Type B pancreatic cell (in vitro differentiated cells): ENCODE data around the gene KLC3. TPM values are rescaled to one million over a fixed set of nuclear protein-coding genes. Genes with fewer than 3 reads are reported as not detected.

Source experiments
- DNase-seq: peaks from one replicate; pipeline ENCODE4 v3.0.0; 2021; ENCODE audit warnings: mixed read lengths; ENCODE audit not compliant: unreplicated experiment; ENCODE audit errors: extremely low spot score
- H3K27ac Mint-ChIP-seq: 2 replicates; pipeline ENCODE4 v1.8.0; 2021; ENCODE audit warnings: mild to moderate bottlenecking, mixed read lengths
- H3K27me3 Mint-ChIP-seq: 2 replicates; pipeline ENCODE4 v1.8.0; 2021; ENCODE audit warnings: mixed read lengths
- H3K36me3 Mint-ChIP-seq: 2 replicates; pipeline ENCODE4 v1.8.0; 2021; ENCODE audit warnings: mixed read lengths
- H3K4me1 Mint-ChIP-seq: one replicate; pipeline ENCODE4 v1.8.0; 2021; ENCODE audit warnings: mixed read lengths; ENCODE audit not compliant: unreplicated experiment
- H3K4me3 Mint-ChIP-seq: 2 replicates; pipeline ENCODE4 v1.8.0; 2021; ENCODE audit warnings: mild to moderate bottlenecking, mixed read lengths
- H3K9me3 Mint-ChIP-seq: 2 replicates; pipeline ENCODE4 v1.8.0; 2021; ENCODE audit warnings: mixed read lengths
- CTCF ChIP-seq: fragments of 200-600 bp; sonication (generic); conservative IDR thresholded peaks from 2 replicates; pipeline ENCODE4 v1.5.0; 2021; ENCODE audit warnings: antibody characterized with exemption, mild to moderate bottlenecking
- total RNA-seq: library from RNA; stranded (reverse); gene quantifications from 2 replicates; pipeline ENCODE4 v1.2.1, GENCODE V29; 2021; ENCODE audit warnings: low replicate concordance

Gene KLC3
- total RNA-seq, 1 donor from 2014 or later: 4.9 TPM

GRCh38 chr19:45354241-45354842 lies 13.8 kb downstream of the KLC3 start:
- H3K9me3 Mint-ChIP-seq: no peaks in the 10 kb centered on the region
- TF ChIP-seq CTCF: no peak
- DNase-seq: no peak
- H3K4me3 Mint-ChIP-seq: no peak overlapping the region
- H3K4me1 Mint-ChIP-seq: no peaks in the 10 kb centered on the region
- no peak overlapping the region for H3K27ac Mint-ChIP-seq
- H3K27me3 Mint-ChIP-seq: no peaks in the 10 kb centered on the region
- peaks cover 7% of the 10 kb centered on the region for H3K36me3 Mint-ChIP-seq

GRCh38 chr19:45355402-45355801 lies 14.9 kb downstream of the KLC3 start:
- TF ChIP-seq CTCF: no peak

GRCh38 chr19:45355910-45356309 lies 15.4 kb downstream of the KLC3 start:
- H3K9me3 Mint-ChIP-seq: no peaks in the 10 kb centered on the region
- peaks cover 5% of the 10 kb centered on the region for H3K36me3 Mint-ChIP-seq
- H3K27me3 Mint-ChIP-seq: no peaks in the 10 kb centered on the region
- no peak overlapping the region for H3K4me3 Mint-ChIP-seq
- H3K4me1 Mint-ChIP-seq: no peaks in the 10 kb centered on the region
- TF ChIP-seq CTCF: no peak
- DNase-seq: no peak
- H3K27ac Mint-ChIP-seq: no peak overlapping the region

More at GRCh38 chr19:45355402-45355801, 14.9 kb downstream of the KLC3 start:
- peaks cover 7% of the 10 kb centered on the region for H3K36me3 Mint-ChIP-seq
- no peak for DNase-seq
- H3K4me1 Mint-ChIP-seq: no peaks in the 10 kb centered on the region
- no peaks in the 10 kb centered on the region for H3K9me3 Mint-ChIP-seq
- no peaks in the 10 kb centered on the region for H3K27me3 Mint-ChIP-seq
- no peak overlapping the region for H3K4me3 Mint-ChIP-seq
- no peak overlapping the region for H3K27ac Mint-ChIP-seq

GRCh38 chr19:45356760-45357444 lies 16.4 kb downstream of the KLC3 start:
- no peak overlapping the region for H3K4me3 Mint-ChIP-seq
- H3K36me3 Mint-ChIP-seq: peaks cover 8% of the 10 kb centered on the region
- H3K27me3 Mint-ChIP-seq: no peaks in the 10 kb centered on the region
- no peaks in the 10 kb centered on the region for H3K4me1 Mint-ChIP-seq
- no peaks in the 10 kb centered on the region for H3K9me3 Mint-ChIP-seq
- no peak for DNase-seq
- no peak overlapping the region for H3K27ac Mint-ChIP-seq
- no peak for TF ChIP-seq CTCF

GRCh38 chr19:45357445-45357783 lies 16.9 kb downstream of the KLC3 start:
- Mint-ChIP-seq H3K9me3 (no peaks in the 10 kb centered on the region), H3K27me3 (no peaks in the 10 kb centered on the region), H3K27ac (no peak overlapping the region), H3K4me1 (no peaks in the 10 kb centered on the region), H3K4me3 (no peak overlapping the region), H3K36me3 (peaks cover 8% of the 10 kb centered on the region)
- no peak for DNase-seq
- TF ChIP-seq CTCF: no peak
